Neural progenitor cell (in vitro differentiated cells): ENCODE data around the gene FUCA2.

Experiments
- EZH2 ChIP-seq: fragments of 200-600 bp; sonication (generic); IDR thresholded peaks from 2 replicates; pipeline ENCODE4 v1.6.1; 2017; ENCODE audit warnings: antibody characterized with exemption, mild to moderate bottlenecking, moderate library complexity
- TF ChIP-seq, protein P1 (sequence below): fragments of 200-600 bp; sonication (generic); IDR thresholded peaks from 2 replicates; pipeline ENCODE4 v1.5.1; 2017; ENCODE audit warnings: antibody characterized with exemption, mild to moderate bottlenecking

DNA sequence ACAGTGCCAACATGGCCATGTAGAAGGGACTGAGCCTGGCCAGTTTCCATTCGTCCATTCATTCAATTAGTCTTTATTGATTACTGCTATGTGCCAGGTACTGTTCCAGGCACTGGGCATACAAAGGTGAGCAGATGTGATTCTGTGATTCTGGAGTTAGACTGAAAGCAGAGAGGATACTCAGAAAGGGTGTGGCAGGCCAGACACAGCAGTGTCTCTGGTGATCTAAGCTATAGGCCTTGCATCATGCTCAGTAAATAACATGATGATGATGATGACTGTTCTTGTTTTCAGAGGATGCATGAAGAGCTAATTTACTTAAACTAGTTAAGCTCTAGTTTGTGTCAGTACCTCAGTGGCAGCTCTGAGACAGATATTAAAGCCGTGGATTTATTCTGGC lies 31.4 kb upstream of the FUCA2 start:
- TF ChIP-seq, protein P1, sequence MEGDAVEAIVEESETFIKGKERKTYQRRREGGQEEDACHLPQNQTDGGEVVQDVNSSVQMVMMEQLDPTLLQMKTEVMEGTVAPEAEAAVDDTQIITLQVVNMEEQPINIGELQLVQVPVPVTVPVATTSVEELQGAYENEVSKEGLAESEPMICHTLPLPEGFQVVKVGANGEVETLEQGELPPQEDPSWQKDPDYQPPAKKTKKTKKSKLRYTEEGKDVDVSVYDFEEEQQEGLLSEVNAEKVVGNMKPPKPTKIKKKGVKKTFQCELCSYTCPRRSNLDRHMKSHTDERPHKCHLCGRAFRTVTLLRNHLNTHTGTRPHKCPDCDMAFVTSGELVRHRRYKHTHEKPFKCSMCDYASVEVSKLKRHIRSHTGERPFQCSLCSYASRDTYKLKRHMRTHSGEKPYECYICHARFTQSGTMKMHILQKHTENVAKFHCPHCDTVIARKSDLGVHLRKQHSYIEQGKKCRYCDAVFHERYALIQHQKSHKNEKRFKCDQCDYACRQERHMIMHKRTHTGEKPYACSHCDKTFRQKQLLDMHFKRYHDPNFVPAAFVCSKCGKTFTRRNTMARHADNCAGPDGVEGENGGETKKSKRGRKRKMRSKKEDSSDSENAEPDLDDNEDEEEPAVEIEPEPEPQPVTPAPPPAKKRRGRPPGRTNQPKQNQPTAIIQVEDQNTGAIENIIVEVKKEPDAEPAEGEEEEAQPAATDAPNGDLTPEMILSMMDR, result no peak
- TF ChIP-seq EZH2, result no peak
